HG03457 (cell line): ENCODE data around the gene TSNAX.

ENCODE experiments used
- ATAC-seq: cut with Tn5 transposase; IDR thresholded peaks from one replicate; pipeline ENCODE4 v1.9.1; 2021; ENCODE audit warnings: moderate number of reproducible peaks; ENCODE audit not compliant: unreplicated experiment

TSNAX gene

DNA sequence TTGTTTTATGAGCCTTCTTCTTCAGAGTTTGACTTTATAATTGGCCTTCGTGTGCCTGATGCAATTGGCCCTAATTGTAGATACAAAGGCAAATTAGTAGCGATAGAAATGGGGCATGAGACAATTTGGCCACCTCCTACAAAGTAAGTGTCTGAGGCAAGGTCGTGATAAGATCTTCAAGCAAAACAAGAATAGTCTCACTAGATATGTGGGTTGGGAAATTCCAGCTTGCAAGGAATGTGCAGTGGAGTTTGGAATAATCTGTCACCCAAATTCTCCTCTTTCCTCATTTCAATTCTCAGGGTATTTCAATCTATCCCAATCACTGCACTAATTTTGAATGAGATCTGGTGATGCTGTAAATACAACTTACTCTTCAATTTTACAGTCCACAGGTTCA, 11.4 kb upstream of the TSNAX start:
- no peak for ATAC-seq

DNA sequence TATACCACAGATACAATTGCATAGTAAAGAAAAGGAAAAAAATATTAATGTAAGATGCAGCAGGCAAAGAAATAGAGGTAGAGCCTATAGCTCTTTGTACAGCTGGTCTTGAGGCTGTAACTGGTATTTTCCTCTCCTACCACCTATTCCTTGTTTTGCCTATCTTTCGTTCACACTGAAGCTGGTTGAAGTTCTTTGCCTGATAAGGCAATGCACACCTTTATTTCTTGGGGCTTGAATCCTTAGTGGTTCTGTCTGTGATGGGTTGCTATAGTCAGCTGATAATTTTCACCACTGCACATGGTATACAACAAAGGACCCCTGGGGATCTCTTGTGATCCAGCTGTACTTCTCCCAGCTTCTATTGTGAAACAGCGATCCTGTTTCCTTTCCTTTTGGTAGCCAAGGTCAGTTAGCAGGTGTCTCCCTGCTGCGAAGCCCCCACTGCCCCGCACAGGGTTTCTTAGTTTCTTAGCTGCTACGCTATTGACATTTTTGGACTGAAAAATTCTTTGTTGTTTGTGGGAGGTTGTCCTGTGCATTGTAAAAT, 9.9 kb upstream of the TSNAX start:
- ATAC-seq, result no peak

DNA sequence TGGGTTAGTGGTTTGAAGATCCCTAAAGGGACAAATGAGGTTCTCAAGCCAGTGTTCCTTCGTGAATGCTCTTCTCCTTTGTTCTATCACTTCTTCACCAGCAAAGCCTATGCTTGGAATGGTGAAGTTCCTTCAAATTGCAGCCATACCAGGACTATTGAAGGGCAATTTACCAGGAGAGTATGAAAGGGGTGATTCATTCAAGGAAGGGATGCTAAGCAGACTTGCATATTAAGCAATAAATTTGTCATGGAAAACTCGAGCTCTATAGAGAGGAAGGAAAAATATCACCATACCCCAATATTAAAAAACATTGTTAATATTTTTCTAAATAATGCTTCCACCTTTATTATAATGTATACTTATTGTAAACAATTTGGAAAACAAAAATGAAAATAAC, 9.3 kb upstream of the TSNAX start:
- no peak for ATAC-seq

DNA sequence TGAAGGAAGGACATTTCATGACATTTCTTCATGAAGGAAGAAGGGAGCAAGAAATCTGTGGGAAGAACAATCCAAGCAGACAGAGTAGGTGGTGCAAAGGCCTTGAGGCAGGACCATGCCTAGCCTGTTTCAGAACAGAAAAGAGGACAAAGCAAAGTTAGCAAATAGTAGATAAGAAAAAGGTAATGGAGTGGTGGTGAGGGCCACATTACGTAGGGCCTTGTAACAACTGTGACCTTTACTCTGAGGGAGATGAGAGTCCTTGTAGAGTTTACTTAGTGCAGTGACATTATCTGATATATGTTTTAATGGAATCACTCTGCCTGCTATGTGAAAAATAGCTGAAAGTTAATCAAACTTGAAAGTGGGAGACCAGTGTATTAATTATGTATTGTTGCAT, 6.4 kb upstream of the TSNAX start:
- ATAC-seq, result no peak

DNA sequence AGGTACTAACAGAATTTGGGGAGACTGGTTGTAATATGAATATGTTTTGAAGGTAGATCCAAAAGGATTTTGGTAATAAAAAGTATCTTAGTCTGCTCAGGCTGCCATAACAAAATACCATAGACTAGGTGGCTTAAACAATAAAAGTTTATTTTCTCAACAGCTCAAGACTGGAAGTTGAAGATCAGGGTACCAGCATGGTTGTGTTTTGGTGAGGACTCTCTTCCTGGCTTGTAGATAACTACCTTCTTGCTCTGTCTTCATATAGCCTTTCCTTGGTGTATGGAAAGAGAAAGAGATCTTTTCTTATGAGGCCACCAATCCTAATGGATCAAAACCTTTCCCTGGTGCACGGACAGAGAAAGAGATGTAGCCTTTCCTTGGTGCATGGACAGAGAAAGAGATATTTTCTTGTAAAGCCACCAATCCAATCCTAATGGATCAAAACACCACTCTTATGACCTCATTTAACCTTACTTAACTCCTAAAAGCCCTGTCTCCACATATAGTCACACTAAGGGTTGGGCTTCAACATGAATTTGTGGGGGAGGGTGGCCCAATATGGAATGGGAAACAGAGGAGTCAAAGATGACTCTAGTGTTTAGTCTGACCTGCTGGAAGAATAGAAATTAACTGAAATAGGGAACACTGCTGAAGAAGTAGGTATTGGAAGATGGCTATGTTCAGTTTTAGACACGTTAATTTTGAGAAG, 5.4 kb upstream of the TSNAX start:
- no peak for ATAC-seq

DNA sequence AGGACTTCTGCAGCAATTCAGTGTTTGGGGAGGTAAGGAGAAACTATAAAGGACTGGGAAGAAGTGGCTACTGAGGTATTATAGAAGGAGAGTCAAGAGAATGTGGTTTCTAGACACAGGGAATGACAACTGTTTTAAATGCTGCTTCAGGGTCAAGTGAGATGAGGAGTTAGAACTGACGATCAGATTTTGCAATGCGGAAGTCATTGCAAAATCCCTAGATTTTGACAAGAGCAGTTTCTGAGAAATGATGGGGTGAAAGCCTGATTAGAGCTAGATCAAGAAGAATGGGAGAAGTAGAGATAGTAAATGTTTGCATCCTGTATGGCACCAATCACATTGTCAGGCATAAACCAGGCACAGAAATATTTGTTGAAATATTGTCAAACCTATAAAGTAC, 4.7 kb upstream of the TSNAX start:
- no peak for ATAC-seq

DNA sequence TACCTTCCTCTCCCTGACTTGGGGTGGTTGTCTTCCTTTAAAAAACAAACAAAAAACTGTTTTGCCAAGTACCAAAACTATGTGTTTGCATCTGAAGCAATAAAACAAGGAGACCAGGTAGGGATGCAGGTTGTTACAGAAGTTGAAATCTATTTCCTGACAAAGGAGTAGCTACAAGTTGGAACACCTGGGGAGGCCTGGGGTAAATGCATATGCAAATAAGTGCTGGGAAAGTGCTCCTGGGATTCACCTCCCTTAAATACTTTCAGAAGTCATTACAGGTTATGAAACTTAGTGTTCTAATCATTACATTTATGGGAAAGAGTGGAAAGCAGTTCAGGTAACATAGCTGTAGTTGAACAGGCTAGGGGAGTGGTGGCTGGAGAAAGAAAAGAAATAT, 1.9 kb upstream of the TSNAX start:
- no peak for ATAC-seq

DNA sequence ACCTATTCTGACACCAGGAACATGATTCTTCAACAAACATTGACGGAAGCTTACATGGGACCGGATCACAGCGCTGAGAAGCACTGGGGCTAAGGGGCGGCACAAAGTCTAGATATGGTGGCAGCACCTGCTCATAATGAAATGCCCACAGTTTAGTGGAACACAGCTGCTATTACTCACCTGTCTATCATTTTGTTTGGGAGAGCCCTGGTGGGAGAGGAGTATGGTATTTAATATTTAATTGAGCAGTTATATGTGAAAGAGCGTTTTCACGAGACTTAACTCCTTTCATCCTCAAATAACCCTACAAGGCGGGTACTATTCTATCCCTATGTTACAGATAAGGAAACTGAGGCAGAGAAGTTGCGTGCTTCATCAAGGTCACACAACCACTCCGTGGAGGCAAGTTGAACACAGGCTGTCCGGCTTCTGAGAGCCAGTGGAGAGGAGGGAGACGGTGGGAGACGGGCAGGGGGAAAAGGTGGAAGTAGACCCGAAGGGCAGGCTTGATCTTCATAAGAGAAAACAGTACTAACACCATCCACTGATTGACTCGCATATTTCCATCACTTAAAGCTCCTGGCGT, 790 bp upstream of the TSNAX start:
- peak; percentile 2 for ATAC-seq

DNA sequence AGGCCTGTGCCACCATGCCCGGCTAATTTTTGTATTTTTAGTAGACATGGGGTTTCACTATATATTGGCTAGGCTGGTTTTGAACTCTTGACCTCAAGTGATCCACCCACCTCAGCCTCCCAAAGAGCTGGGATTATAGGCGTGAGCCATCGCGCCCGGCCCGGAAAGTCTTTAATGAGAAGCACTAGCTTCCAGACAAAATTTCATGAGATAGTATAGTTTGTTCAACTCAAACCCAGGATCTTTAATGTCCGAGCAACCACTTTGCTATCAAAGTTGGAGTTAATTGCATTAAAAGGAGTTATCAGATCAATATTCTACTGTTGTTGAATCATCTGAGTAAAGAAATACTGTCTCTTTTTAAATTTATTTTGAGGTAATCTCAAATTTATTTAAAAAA, 4.8 kb downstream of the TSNAX start:
- ATAC-seq, result no peak

DNA sequence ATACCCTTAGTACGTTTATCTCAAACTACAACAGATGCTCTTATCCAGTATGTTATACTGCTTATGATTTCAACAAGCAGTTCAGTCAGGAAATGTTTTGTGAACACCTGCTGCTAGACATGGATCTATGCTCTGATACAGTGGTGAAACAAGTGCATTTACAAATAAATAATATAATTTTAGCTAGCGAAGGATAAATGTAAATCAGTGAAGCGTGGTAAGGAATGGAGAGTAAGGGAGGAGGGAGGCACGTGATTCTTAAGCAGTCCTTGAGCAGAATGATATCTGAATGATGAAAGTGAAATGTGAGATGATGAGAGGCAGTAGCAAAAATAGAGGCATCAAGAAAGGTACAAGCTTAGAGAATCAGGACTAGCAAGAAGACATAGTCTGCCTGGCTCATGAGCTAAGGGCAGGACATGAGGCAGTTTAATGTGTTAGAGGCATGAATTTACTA, 6.3 kb downstream of the TSNAX start:
- ATAC-seq, result no peak

DNA sequence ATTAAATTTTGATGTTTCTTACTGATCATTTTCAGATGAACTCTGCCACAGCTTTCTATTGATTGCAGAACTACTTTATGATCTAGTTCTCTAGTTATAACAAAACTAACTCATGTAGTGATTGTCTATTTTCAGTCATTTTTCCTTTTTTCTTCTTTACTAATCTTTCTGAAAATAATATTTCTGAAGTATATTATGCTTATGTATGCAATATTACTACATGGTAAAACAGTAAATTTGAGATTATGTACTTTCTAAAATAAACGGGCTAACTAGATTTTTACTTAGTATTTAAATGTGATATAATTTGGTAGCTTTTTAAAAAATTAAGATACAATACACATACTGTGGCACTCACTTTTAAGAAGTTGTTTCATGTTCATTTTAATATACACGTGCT, 7.6 kb downstream of the TSNAX start:
- ATAC-seq, result no peak

DNA sequence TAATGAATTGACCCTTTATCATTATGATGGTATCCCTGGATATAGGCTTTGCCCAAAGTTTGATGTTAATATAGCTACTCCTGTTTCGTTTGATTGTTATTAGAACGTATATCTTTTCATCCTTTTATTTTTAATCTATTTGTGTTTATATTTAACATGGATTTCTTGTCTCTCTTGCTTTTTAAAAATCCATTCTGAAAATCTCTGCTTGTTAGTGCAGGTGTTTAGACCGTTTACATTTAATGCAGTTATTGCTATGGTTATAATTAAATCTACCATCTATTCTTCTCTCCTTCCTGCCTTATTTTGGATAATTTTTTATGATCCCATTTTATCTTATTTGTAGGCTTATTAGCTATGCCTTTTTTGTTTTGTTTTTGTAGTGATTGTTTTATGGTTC, 12.4 kb downstream of the TSNAX start:
- no peak for ATAC-seq

DNA sequence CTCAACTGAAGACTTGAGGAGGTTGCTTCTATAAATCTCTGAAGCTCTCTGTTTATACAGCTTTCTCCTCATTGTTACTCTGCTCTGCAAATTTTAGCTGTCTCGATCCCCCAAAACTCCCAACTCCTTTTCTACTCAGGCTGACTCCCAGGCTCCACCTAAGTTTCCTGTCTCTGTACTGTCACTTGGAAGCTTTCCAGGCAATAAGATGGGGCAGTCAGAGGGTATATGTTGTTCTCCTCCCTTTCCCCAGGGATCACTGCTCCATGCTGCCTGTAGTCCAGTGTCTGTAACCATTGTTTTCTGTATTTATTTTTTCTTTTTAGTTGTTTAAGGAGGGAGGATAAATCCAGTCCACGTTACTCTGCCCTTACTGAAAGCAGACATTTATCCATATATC, 13.4 kb downstream of the TSNAX start:
- no peak for ATAC-seq

DNA sequence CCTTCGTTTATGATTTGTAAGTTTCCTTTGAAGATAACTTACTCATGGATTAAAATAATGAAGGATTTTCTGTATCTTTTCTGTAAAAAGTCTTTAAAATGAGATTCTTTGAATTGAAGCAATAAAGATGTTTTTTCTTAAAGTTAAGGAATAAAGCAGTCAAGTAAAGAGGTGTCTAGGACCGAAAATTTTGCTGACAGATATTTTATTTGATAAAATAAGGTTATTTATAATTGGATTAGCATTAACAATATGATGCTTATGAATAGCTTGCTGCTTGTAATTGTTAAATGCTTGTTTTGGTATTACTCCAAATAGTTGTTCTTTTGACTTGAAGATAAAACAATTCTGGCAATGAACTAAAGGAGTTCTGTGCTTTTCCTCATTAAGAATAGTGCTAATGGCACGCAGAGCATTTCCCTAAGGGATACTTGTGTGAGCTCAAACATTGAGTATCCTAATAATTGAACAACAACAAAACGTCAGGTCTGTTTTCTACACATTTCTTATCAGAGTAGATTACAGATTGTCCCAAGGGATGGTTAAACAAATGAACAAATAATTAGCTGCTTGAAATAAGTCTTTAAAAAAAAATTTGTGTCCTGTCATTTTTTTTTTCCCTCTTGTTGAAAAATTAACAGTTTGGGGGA, 16.6 kb downstream of the TSNAX start:
- no peak for ATAC-seq

DNA sequence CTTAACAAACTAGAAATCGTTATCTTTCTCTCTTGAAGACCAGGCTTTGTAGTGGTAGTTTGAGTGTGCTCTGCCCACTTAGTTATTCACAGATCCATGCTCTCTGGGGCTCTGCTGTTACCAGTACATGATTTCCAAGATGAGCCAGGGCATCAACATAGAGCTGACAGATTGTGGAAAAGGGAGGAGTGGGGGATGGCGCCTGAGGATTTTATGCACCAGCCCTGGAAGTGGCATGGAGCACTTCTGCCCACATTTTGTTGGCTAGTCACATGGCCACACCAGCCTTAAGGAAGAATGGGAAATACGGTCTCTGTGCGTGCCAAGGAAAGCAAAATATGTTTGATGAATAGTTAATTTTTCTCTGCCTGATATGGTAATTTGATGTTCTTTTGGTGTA, 18.2 kb downstream of the TSNAX start:
- ATAC-seq, result no peak

DNA sequence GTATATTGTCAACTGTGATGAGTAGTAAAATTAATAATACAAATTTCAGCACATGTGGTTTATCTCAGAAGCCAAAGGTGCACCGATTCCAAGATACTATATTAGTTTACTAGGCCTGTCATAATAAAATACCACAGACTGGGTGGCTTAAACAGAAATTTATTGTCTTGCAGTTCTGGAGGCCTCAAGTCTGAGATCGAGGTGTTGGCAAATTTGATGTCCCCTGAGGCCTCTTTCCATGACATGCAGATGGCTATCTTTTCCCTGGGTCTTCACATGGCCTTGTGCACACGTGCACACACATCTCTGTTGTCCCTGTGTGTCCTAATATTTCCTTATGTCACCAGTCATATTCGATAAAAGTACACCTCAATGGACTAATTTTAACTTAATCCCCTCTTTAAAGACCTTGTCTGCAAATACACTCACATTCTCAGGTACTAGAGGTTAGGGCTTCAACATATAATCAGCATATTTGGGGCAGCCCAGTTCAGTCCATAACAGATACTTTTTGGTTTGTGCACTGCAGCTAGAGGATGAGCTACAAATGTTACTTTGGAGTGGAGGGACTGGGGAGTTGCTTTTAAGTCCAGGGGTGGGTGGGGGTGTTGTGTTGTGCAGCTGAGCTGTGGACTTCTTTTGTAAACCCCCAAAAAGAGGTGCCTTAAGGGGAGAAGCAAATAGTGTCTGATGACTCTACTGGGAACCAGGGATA, 21.4 kb downstream of the TSNAX start:
- no peak for ATAC-seq

DNA sequence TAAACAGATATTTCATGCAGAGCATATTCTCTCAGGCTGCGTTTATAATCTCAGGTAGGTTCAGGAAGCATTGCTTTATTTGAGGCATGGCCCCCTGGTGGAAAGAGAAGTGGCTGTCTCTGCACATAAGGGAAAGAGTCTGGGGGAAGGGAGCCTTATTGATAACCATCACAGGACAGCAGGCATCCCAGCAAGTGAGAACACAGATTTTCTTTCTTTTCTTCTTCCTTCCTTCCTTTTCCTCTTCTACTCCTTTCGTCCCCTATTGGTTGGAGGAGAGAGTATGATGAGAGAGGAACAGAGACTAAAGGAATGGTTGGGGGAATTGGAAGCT, 21.9 kb downstream of the TSNAX start:
- ATAC-seq, result no peak

DNA sequence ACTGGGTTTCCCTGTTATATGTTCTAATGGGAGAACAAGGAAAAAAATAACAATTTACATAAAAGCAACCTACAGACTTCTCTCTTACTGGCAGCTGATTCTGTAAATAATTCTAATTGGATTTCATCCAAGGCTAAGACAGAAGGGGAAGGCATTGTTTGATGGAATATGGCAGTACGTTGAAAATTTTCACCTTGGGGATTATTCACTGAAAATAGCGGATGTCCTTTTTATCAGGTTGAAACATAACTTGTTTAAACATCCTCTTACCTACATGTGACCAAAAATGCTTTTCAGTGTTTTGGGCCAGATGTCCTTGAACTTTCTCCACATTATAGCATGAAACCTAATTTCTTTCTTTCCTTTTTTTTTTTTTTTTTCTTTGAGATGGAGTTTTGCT, 24.9 kb downstream of the TSNAX start:
- no peak for ATAC-seq

DNA sequence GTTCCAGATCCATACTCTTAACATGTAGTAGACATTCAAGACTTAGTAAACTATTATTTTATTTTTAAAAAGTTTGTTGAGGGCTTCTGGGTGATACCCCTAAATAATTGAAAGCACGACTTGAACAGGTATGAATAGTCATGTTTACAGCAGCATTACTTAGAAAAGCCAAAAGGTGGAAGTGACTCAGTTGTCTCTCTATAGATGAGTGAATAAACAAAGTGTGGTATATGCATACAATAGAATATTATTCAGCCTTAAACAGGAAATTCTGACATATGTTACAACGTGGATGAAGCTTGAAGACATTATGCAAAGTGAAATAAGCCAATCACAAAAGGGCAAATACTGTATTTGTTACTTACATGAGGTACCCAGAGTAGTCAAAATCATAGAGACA, 26.5 kb downstream of the TSNAX start:
- ATAC-seq, result no peak

DNA sequence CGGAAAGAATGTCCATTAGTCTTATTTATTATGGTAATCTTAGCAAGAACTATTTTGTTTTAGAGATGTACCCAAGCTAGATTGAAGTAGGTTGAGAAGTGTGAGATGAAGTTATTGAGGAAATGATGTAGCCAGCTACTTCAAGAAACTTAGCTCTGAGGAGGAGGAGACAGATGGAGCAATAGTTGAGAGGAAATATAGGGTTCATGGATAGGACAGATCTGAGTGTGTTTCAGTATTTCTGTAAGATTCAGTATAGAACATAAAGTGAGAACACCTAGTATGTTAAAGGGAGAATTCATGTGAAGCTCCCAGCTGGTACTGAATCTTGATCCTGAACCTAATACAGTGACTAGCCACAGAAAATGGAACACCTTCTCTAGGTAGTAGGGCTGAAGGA, 28.9 kb downstream of the TSNAX start:
- ATAC-seq, result no peak

DNA sequence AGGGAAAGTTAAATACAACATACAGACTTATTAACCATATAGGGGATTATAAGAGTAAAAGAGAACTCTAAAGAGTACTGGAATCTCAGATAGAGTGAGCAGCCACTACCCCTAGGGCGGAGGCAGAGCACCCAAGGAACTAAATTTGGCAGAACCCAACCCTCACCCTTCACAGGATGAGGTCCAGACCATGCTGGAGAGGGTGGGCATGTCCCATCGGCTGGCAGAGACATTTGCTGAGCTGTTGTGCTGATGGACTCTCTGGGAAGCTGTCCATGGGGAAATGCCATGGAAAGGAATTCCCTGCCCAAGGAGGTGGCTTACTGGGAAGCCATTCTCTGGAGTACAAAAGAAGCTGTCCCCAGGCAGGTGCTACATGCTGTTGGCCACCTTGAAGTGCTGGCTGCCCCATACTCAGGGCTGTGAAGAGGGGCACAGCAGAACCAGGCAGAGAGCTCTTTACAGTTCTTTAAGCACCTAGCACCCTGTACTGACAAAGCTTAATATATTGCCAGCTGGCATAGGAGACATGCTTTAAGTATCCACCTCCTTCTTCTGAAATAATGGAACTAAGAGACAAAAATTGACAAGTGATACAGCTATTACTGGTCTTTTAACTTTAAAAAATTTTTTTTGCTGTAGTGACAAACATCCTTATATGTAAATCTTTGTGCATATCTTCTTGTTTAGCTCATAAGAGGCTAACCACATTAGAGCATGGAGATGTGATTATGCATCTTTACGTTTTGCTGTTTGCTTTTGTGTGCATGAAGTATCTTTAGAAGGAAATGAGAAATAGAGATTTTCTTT, 29.6 kb downstream of the TSNAX start:
- no peak for ATAC-seq
